ENCODE data around the gene IRF2BP2. TPM values are rescaled to one million over a fixed set of nuclear protein-coding genes. Genes with fewer than 3 reads are reported as not detected.
A peak's percentile ranks its signal among the peaks of the same experiment; 100 is the strongest.

Gene IRF2BP2
- total and polyA plus RNA-seq, 3 donors from 2014 or later = 82.0 to 100 (median 96.6) TPM

- intact Hi-C loops (cut with DNase I; ENCODE audit: low total_unique reads) = no loop called here
- DNase-seq = no peak
- Histone ChIP-seq H3K4me3 (no peak overlapping the region), H3K36me3 (ENCODE audit: low read depth, missing control alignments) (no peaks in the 10 kb centered on the region), H3K9me3 (no peaks in the 10 kb centered on the region), H3K27me3 (no peaks in the 10 kb centered on the region), H3K27ac (peak overlapping the region in 1 of 2 donors; percentile 17), H3K4me1 (no peaks in the 10 kb centered on the region)
- WGBS, 2 donors = 50 to 61% methylated on average over 1 of the region's 1 CpG
- no peak for TF ChIP-seq CTCF (IDR thresholded peaks at IDR 0.05)
- no peak for TF ChIP-seq POLR2A (IDR thresholded peaks at IDR 0.05)
Observed at GRCh38 chr1:234631721-234632125, 21.7 kb upstream of the IRF2BP2 start.

- intact Hi-C loops (cut with DNase I; ENCODE audit: low total_unique reads) = no loop called here
- Histone ChIP-seq H3K4me3 (no peak overlapping the region), H3K27me3 (no peaks in the 10 kb centered on the region), H3K36me3 (ENCODE audit: low read depth, missing control alignments) (no peaks in the 10 kb centered on the region), H3K4me1 (no peaks in the 10 kb centered on the region), H3K27ac (no peak overlapping the region), H3K9me3 (no peaks in the 10 kb centered on the region)
- WGBS, 2 donors = 73 to 90% methylated on average over 4 of the region's 4 CpGs
- TF ChIP-seq CTCF (IDR thresholded peaks at IDR 0.05) = no peak
- TF ChIP-seq POLR2A (IDR thresholded peaks at IDR 0.05) = no peak
- no peak for DNase-seq
Observed at GRCh38 chr1:234629026-234629425, 19.0 kb upstream of the IRF2BP2 start.

GRCh38 chr1:234628089-234628488 lies 18.1 kb upstream of the IRF2BP2 start:
- DNase-seq = no peak
- Histone ChIP-seq H3K4me1 (no peaks in the 10 kb centered on the region), H3K36me3 (ENCODE audit: low read depth, missing control alignments) (no peaks in the 10 kb centered on the region), H3K27ac (no peak overlapping the region), H3K27me3 (no peaks in the 10 kb centered on the region), H3K4me3 (no peak overlapping the region), H3K9me3 (no peaks in the 10 kb centered on the region)
- 90 to 94% methylated on average over 5 of the region's 5 CpGs for WGBS, 2 donors
- intact Hi-C loops (cut with DNase I; ENCODE audit: low total_unique reads) = no loop called here
- TF ChIP-seq CTCF (IDR thresholded peaks at IDR 0.05) (no peak), POLR2A (IDR thresholded peaks at IDR 0.05) (no peak)

- H3K9me3 ChIP-seq = no peaks in the 10 kb centered on the region
- no peaks in the 10 kb centered on the region for H3K36me3 ChIP-seq (ENCODE audit: low read depth, missing control alignments)
- WGBS, 2 donors = 85 to 90% methylated on average over 11 of the region's 11 CpGs
- intact Hi-C loops (cut with DNase I; ENCODE audit: low total_unique reads) = no loop called here
- H3K4me3 ChIP-seq = no peak overlapping the region
- no peaks in the 10 kb centered on the region for H3K27me3 ChIP-seq
- H3K27ac ChIP-seq = no peak overlapping the region
- TF ChIP-seq POLR2A (IDR thresholded peaks at IDR 0.05) (no peak), CTCF (IDR thresholded peaks at IDR 0.05) (no peak)
- no peaks in the 10 kb centered on the region for H3K4me1 ChIP-seq
- DNase-seq = no peak
Observed at GRCh38 chr1:234627009-234627950, 17.3 kb upstream of the IRF2BP2 start.

All from testis (tissue), 3 donors.